Esophagus muscularis mucosa (tissue), 4 donors: ENCODE data around the gene TIMM29. TPM values are rescaled to one million over a fixed set of nuclear protein-coding genes. Genes with fewer than 3 reads are reported as not detected.

Source experiments
- DNase-seq: peaks from one replicate; pipeline ENCODE4 v3.0.0-alpha.2; 2017; ENCODE audit errors: extremely low spot score
- H3K27ac ChIP-seq, 4 donors: fragments of 200-600 bp; sonication (generic); replicated peaks in 1 of 4; 1 replicate in 3 of 4; 2 replicates in 1 of 4; pipeline ENCODE4 v1.5.1; 2016 to 2019; ENCODE audit warnings: mild to moderate bottlenecking in 1 of 4
- H3K27me3 ChIP-seq, 4 donors: fragments of 200-600 bp; sonication (generic); one replicate each; pipeline versions ENCODE4 v1.5.1 to v1.6.0; 2016 to 2019
- H3K36me3 ChIP-seq, 4 donors: fragments of 200-600 bp; sonication (generic); one replicate each; pipeline ENCODE4 v1.5.1; 2016 to 2019
- H3K4me1 ChIP-seq, 4 donors: fragments of 200-600 bp; sonication (generic); one replicate each; pipeline ENCODE4 v1.5.1; 2016 to 2019
- H3K4me3 ChIP-seq, 4 donors: fragments of 200-600 bp; sonication (generic); 1 replicate in 2 of 4; 2 replicates in 2 of 4; pipeline ENCODE4 v1.5.1; 2016 to 2019; ENCODE audit warnings: mild to moderate bottlenecking in 4 of 4, moderate library complexity in 1 of 4
- H3K9me3 ChIP-seq, 4 donors: fragments of 200-600 bp; sonication (generic); 1 replicate in 3 of 4; 2 replicates in 1 of 4; pipeline ENCODE4 v1.5.1; 2016 to 2019
- EP300 ChIP-seq: sonication (generic); formaldehyde crosslinking; IDR thresholded peaks from one replicate; pipeline ENCODE4 v1.6.1; 2017; ENCODE audit warnings: antibody characterized with exemption
- POLR2A ChIP-seq: fragments of 450-650 bp; IDR thresholded peaks from one replicate; pipeline ENCODE4 v1.6.1; 2017; ENCODE audit warnings: antibody characterized with exemption, moderate library complexity, mild to moderate bottlenecking, low read depth
- POLR2AphosphoS5 ChIP-seq, 2 donors: sonication (generic); formaldehyde crosslinking; IDR thresholded peaks; one replicate each; pipeline ENCODE4 v1.6.1; 2017; ENCODE audit warnings: antibody characterized with exemption in 2 of 2
- WGBS: methylation state at CpG from one replicate; pipeline ENCODE4 v1.1.5; 2018; 5-methylcytosine and 5-hydroxymethylcytosine counted together
- intact Hi-C: fragments of 100-400 bp; cut with DNase I; formaldehyde crosslinking; loops from one replicate; pipeline ENCODE4 v1.15.1; 2023
- total RNA-seq, 4 donors: library from RNA; depleted of rRNA; stranded (reverse); fragments of >200 nt; gene quantifications; one replicate each; pipeline versions ENCODE4 v1.1.0 to v1.2.1, GENCODE V29; 2016
- TF ChIP-seq, protein P1 (sequence below), 3 experiments: fragments of 200-600 bp in 2 of 3; fragments of 450-650 bp in 1 of 3; sonication (generic) in 2 of 3; IDR thresholded peaks; one replicate each; pipeline ENCODE4 v1.5.1; 2017 to 2019; ENCODE audit warnings: antibody characterized with exemption in 3 of 3, mild to moderate bottlenecking in 2 of 3, moderate library complexity in 1 of 3

Gene TIMM29
- total RNA-seq, 4 donors from 2014 or later: 32.6 to 58.7 (median 45.9) TPM

DNA sequence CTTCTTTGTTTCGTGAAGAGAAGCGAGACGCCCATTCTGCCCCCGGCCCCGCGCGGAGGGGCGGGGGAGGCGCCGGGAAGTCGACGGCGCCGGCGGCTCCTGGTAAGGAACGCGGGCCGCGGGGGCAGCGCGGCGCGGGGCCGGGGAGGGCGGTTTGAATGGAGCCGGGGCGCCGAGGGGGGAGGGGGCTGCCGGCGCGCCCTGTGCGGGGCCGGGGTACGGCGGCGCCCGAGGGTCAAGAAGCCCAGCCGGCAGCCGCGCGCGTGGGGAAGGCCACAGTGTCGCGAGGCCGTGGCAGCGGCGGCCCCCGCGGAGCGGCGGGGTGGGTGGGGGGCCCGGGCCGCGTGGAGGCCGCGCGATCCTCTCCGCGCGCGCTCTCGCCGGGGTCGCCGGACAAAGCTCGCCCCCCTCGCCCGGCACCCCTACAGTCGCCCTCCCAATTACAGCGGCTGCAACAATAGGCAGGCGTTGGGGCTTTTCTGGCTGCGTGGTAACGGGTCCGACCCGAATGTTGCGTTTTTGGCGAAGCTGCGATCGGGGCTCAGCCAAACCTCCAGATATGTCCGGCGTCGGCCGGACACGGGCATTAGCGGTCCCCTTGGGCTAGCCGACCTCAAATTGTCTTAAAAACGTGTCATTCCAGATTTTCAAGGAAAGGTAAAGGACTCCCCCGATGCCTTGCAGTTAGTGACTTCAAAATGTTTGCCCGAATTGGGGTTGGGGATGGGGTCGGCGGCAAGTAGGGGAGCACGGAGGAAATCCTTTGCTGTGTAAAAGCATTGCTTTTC lies 32.7 kb downstream of the TIMM29 start:
- Histone ChIP-seq H3K9me3 (no peaks in the 10 kb centered on the region), H3K36me3 (no peaks in the 10 kb centered on the region), H3K27ac (peak overlapping the region; percentile 94 to 97 (median 96)), H3K4me1 (peaks cover 16 to 42% (median 31%) of the 10 kb centered on the region in 4 donors), H3K27me3 (no peaks in the 10 kb centered on the region), H3K4me3 (peak overlapping the region; percentile 75 to 95 (median 82))
- under 1% methylated on average over 9 of the region's 92 CpGs for WGBS
- TF ChIP-seq POLR2AphosphoS5 (IDR thresholded peaks at IDR 0.05) (peak in 1 of 2 donors; percentile 9), POLR2A (no peak), EP300 (no peak)
- TF ChIP-seq, protein P1, sequence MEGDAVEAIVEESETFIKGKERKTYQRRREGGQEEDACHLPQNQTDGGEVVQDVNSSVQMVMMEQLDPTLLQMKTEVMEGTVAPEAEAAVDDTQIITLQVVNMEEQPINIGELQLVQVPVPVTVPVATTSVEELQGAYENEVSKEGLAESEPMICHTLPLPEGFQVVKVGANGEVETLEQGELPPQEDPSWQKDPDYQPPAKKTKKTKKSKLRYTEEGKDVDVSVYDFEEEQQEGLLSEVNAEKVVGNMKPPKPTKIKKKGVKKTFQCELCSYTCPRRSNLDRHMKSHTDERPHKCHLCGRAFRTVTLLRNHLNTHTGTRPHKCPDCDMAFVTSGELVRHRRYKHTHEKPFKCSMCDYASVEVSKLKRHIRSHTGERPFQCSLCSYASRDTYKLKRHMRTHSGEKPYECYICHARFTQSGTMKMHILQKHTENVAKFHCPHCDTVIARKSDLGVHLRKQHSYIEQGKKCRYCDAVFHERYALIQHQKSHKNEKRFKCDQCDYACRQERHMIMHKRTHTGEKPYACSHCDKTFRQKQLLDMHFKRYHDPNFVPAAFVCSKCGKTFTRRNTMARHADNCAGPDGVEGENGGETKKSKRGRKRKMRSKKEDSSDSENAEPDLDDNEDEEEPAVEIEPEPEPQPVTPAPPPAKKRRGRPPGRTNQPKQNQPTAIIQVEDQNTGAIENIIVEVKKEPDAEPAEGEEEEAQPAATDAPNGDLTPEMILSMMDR (IDR thresholded peaks at IDR 0.05): no peak
- no peak for DNase-seq
- intact Hi-C loops: no loop called here

DNA sequence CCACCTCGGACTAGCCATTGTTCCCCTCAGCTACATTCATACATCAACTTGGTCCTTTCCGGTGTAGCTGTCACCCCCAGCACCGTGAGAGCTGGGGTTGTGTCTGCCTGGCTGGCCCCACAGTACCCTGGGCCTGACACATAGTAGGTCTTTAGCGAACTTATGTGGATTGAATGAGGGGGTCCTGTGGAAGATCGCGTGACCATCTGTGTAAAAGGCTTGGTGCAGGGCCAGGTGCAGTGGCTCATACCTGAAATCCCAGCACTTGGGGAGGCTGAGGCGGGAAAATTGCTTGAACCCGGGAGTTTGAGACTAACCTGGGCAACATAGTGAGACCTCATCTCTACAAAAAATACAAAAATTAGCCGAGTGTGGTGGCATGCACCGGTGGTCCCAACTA lies 34.3 kb downstream of the TIMM29 start:
- H3K27ac ChIP-seq: no peak overlapping the region
- TF ChIP-seq POLR2A (no peak), EP300 (no peak), POLR2AphosphoS5 (IDR thresholded peaks at IDR 0.05) (no peak)
- TF ChIP-seq, protein P1 (IDR thresholded peaks at IDR 0.05): no peak
- no peaks in the 10 kb centered on the region for H3K36me3 ChIP-seq
- intact Hi-C loops: no loop called here
- no peaks in the 10 kb centered on the region for H3K9me3 ChIP-seq
- H3K27me3 ChIP-seq: no peaks in the 10 kb centered on the region
- H3K4me3 ChIP-seq: no peak overlapping the region
- H3K4me1 ChIP-seq: peaks cover 16 to 42% (median 31%) of the 10 kb centered on the region in 4 donors
- 92% methylated on average over 10 of the region's 10 CpGs for WGBS
- DNase-seq: no peak

DNA sequence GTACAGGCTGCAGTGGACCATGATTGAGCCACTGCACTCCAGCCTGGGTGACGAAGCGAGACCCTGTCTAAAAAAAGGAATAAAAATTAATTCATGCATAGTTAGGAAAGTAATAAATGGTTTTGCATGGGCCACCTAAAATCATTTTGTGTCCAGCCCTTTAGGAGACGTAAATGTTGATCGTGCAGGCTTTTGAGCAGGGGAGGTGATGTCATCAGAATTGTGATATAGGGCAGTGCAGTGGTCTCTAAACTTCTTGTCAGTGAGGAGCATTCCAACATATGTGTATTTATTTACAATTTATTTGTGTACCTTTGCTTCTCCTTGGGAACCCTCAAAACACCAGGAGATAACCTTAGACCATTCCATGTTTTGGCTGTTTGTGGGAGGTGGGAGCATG lies 35.3 kb downstream of the TIMM29 start:
- 73% methylated on average over 4 of the region's 4 CpGs for WGBS
- Histone ChIP-seq H3K4me3 (no peak overlapping the region), H3K4me1 (peaks cover 19 to 50% (median 35%) of the 10 kb centered on the region in 4 donors), H3K27ac (no peak overlapping the region), H3K9me3 (no peaks in the 10 kb centered on the region), H3K27me3 (no peaks in the 10 kb centered on the region), H3K36me3 (no peaks in the 10 kb centered on the region)
- intact Hi-C loops: no loop called here
- DNase-seq: no peak
- TF ChIP-seq EP300: no peak
- TF ChIP-seq, protein P1 (IDR thresholded peaks at IDR 0.05): no peak
- TF ChIP-seq POLR2A: no peak
- TF ChIP-seq POLR2AphosphoS5 (IDR thresholded peaks at IDR 0.05): no peak

DNA sequence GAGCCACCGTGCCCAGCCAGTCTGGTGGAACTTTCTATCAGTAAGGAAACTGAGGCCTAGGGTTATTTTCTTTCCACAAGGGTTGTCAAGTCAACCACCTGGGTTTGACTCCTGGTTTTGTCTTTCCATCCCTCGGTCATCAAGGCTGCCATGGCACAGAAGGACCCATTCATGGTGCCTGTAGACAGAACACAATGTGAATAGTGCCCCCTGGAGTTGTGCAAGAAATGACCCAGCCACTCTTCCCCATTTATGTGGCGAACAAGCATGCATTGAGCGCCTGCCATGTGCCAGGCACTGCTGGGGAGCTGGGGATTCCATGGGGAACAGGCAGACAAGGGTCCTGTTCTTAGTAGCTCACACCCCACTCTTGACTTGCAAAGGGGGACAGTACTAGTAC lies 36.3 kb downstream of the TIMM29 start:
- TF ChIP-seq EP300 (no peak), POLR2AphosphoS5 (IDR thresholded peaks at IDR 0.05) (no peak)
- TF ChIP-seq, protein P1 (IDR thresholded peaks at IDR 0.05): no peak
- DNase-seq: no peak
- Histone ChIP-seq H3K4me3 (no peak overlapping the region), H3K9me3 (no peaks in the 10 kb centered on the region), H3K27me3 (no peaks in the 10 kb centered on the region), H3K36me3 (no peaks in the 10 kb centered on the region), H3K4me1 (peaks cover 16 to 47% (median 31%) of the 10 kb centered on the region in 4 donors), H3K27ac (no peak overlapping the region)
- WGBS: 93% methylated on average over 4 of the region's 4 CpGs
- intact Hi-C loops: no loop called here
